Measurements from ENCODE around the gene ZNF578. TPM values are rescaled to one million over a fixed set of nuclear protein-coding genes. Genes with fewer than 3 reads are reported as not detected.
"Not testable (repeated sequence)": the region's sequence is repeated elsewhere in the genome, so short reads cannot be mapped to it uniquely, and the experiment has no call there.

The ZNF578 gene
- total RNA-seq, 1 experiment from 2014 or later = not detected

DNA sequence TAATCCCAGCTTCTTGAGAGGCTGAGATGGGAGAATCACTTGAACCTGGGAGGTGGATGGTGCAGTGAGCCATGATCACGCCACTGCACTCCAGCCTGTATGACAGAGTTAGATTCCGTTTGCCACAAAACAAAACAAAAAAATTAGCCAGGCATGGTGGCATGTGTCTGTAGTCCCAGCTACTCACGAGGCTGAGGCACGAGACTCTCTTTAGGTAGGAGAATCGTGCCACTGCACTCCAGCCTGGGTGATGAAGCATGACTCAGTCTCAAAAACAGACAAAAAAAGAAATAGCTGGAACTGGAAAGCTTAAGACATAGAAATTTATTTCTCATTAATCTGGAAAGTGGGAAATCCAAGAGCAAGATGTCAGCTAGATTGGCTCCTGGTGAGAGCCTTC, 53.9 kb downstream of the ZNF578 start:
- DNase-seq (ENCODE audit: unreplicated experiment) = no peak
- no peaks in the 10 kb centered on the region for H3K4me1 Mint-ChIP-seq (ENCODE audit: insufficient read depth, unreplicated experiment)
- ChIA-PET POLR2A (interaction anchor here (0.6 kb wide), 1 partner anchor 1702 kb away, joined by 3 read pairs; no protein-coding TSS in a partner anchor), CTCF (no interaction called here)
- H3K9me3 Mint-ChIP-seq (ENCODE audit: unreplicated experiment) = peaks cover 12% of the 10 kb centered on the region
- no peaks in the 10 kb centered on the region for H3K27me3 Mint-ChIP-seq (ENCODE audit: insufficient read depth, unreplicated experiment)
- BruUV-seq (replicated peaks) = no TSS peak
- no peak overlapping the region for H3K4me3 Mint-ChIP-seq (ENCODE audit: unreplicated experiment)
- intact Hi-C loops (cut with micrococcal nuclease) = no loop called here
- TF ChIP-seq, protein P1, sequence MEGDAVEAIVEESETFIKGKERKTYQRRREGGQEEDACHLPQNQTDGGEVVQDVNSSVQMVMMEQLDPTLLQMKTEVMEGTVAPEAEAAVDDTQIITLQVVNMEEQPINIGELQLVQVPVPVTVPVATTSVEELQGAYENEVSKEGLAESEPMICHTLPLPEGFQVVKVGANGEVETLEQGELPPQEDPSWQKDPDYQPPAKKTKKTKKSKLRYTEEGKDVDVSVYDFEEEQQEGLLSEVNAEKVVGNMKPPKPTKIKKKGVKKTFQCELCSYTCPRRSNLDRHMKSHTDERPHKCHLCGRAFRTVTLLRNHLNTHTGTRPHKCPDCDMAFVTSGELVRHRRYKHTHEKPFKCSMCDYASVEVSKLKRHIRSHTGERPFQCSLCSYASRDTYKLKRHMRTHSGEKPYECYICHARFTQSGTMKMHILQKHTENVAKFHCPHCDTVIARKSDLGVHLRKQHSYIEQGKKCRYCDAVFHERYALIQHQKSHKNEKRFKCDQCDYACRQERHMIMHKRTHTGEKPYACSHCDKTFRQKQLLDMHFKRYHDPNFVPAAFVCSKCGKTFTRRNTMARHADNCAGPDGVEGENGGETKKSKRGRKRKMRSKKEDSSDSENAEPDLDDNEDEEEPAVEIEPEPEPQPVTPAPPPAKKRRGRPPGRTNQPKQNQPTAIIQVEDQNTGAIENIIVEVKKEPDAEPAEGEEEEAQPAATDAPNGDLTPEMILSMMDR (IDR thresholded peaks at IDR 0.05; ENCODE audit: unreplicated experiment) = no peak
- H3K27ac Mint-ChIP-seq (ENCODE audit: low read depth, unreplicated experiment) = no peak overlapping the region
- no peaks in the 10 kb centered on the region for H3K36me3 Mint-ChIP-seq (ENCODE audit: insufficient read depth, unreplicated experiment)

DNA sequence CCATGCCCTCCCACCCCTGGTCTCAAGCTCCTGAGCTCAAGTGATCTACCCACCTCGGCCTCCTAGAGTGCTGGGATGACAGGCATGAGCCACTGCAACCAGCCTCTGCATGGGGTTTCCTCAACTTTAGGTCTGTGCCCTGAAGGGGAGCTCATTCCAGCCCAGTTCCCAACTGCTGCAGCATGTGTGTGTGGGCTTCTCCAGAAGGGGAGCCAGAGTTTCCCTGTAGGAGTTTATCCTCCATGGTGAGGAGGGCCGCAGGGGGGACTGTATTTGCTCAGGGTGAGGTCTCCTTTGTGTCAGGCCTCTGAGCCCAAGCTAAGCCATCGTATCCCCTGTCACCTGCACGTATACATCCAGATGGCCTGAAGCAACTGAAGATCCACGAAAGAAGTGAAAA, 62.8 kb downstream of the ZNF578 start:
- H3K27ac Mint-ChIP-seq (ENCODE audit: low read depth, unreplicated experiment) = no peak overlapping the region
- H3K4me3 Mint-ChIP-seq (ENCODE audit: unreplicated experiment) = no peak overlapping the region
- no peak for DNase-seq (ENCODE audit: unreplicated experiment)
- TF ChIP-seq, protein P1 (IDR thresholded peaks at IDR 0.05; ENCODE audit: unreplicated experiment) = no peak
- intact Hi-C loops (cut with micrococcal nuclease) = no loop called here
- H3K9me3 Mint-ChIP-seq (ENCODE audit: unreplicated experiment) = peaks cover 25% of the 10 kb centered on the region
- no peaks in the 10 kb centered on the region for H3K36me3 Mint-ChIP-seq (ENCODE audit: insufficient read depth, unreplicated experiment)
- no peaks in the 10 kb centered on the region for H3K27me3 Mint-ChIP-seq (ENCODE audit: insufficient read depth, unreplicated experiment)
- BruUV-seq (replicated peaks) = no TSS peak
- no peaks in the 10 kb centered on the region for H3K4me1 Mint-ChIP-seq (ENCODE audit: insufficient read depth, unreplicated experiment)
- CTCF ChIA-PET = no interaction called here
- POLR2A ChIA-PET = no interaction called here

DNA sequence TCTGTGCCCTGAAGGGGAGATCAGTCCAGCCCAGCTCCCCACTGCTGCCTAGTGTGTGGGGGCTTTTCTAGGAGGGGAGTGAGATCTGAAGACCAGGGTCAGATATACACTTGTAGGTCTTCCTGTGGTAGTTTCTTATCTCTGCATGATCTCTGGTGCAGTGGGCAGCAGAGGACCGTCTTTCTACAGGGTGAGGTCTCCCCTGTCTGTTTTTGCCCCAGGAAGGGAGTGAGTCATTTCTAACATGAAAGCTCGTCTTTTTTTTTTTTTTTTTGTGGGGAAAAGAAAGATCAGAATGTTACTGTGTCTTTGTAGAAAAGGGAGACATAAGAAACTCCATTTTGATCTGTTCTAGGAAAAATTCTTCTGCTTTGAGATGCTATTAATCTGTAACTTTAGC, 65.3 kb downstream of the ZNF578 start:
- Mint-ChIP-seq H3K4me3 (ENCODE audit: unreplicated experiment) (no peak overlapping the region), H3K9me3 (ENCODE audit: unreplicated experiment) (peaks cover 16% of the 10 kb centered on the region), H3K36me3 (ENCODE audit: insufficient read depth, unreplicated experiment) (no peaks in the 10 kb centered on the region), H3K27ac (ENCODE audit: low read depth, unreplicated experiment) (no peak overlapping the region), H3K4me1 (ENCODE audit: insufficient read depth, unreplicated experiment) (no peaks in the 10 kb centered on the region), H3K27me3 (ENCODE audit: insufficient read depth, unreplicated experiment) (no peaks in the 10 kb centered on the region)
- intact Hi-C loops (cut with micrococcal nuclease) = no loop called here
- DNase-seq (ENCODE audit: unreplicated experiment) = no peak
- TF ChIP-seq, protein P1 (IDR thresholded peaks at IDR 0.05; ENCODE audit: unreplicated experiment) = no peak
- ChIA-PET CTCF (no interaction called here), POLR2A (no interaction called here)
- BruUV-seq (replicated peaks) = no TSS peak

DNA sequence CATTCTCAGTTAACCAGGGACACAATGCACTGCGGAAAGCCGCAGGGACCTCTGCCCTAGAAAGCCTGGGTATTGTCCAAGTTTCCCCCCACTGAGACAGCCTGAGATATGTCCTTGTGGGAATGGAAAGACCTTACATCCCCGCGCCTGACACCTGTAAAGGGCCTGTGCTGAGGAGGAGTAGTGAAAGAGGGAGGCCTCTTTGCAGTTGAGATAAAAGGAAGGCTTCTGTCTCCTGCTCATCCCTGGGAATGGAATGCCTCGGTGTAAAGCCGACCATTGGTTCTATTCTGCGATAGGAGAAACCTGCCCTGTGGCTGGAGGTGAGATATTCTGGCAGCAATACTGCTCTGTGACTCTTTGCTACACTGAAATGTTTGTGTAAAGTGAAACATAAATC, 65.8 kb downstream of the ZNF578 start:
- H3K27me3 Mint-ChIP-seq (ENCODE audit: insufficient read depth, unreplicated experiment); DNase-seq (ENCODE audit: unreplicated experiment); H3K36me3 Mint-ChIP-seq (ENCODE audit: insufficient read depth, unreplicated experiment); H3K4me1 Mint-ChIP-seq (ENCODE audit: insufficient read depth, unreplicated experiment); BruUV-seq (replicated peaks); H3K4me3 Mint-ChIP-seq (ENCODE audit: unreplicated experiment); POLR2A ChIA-PET; CTCF ChIA-PET; intact Hi-C loops (cut with micrococcal nuclease); H3K27ac Mint-ChIP-seq (ENCODE audit: low read depth, unreplicated experiment): not testable (repeated sequence)
- peaks cover 16% of the 10 kb centered on the region for H3K9me3 Mint-ChIP-seq (ENCODE audit: unreplicated experiment)

DNA sequence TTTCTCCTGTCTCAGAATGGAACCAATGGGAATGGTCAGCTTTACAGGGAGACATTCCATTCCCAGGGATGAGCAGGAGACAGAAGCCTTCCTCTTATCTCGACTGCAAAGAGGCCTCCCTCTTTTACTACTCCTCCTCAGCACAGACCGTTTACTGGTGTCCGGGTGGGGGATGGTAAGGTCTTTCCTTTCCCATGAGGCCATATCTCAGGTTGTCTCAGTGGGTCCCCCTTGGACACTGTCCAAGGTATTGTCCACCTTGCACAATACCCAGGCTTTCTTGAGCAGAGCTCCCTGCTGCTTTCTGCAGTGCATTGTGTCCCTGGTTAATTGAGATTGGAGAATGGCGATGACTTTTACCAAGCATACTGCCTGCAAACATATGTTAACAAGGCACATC, 66.7 kb downstream of the ZNF578 start:
- H3K27ac Mint-ChIP-seq (ENCODE audit: low read depth, unreplicated experiment) = no peak overlapping the region
- H3K4me1 Mint-ChIP-seq (ENCODE audit: insufficient read depth, unreplicated experiment) = no peaks in the 10 kb centered on the region
- no TSS peak for BruUV-seq (replicated peaks)
- no peak for DNase-seq (ENCODE audit: unreplicated experiment)
- POLR2A ChIA-PET = no interaction called here
- H3K9me3 Mint-ChIP-seq (ENCODE audit: unreplicated experiment) = peaks cover 16% of the 10 kb centered on the region
- no peak overlapping the region for H3K4me3 Mint-ChIP-seq (ENCODE audit: unreplicated experiment)
- no peaks in the 10 kb centered on the region for H3K27me3 Mint-ChIP-seq (ENCODE audit: insufficient read depth, unreplicated experiment)
- TF ChIP-seq, protein P1 (IDR thresholded peaks at IDR 0.05; ENCODE audit: unreplicated experiment) = no peak
- intact Hi-C loops (cut with micrococcal nuclease) = no loop called here
- H3K36me3 Mint-ChIP-seq (ENCODE audit: insufficient read depth, unreplicated experiment) = peaks cover 5% of the 10 kb centered on the region
- CTCF ChIA-PET = no interaction called here

Measured in MCF 10A (cell line).